CD4-positive, alpha-beta T cell treated with Interleukin-17A for 1 hour (primary cell): Measurements from ENCODE around the gene ETHE1.
"Not testable (repeated sequence)": the region's sequence is repeated elsewhere in the genome, so short reads cannot be mapped to it uniquely, and the experiment has no call there.

Experiments used
- DNase-seq: peaks from one replicate; pipeline ENCODE4 v3.0.0-alpha.2; 2020

The ETHE1 gene

DNA sequence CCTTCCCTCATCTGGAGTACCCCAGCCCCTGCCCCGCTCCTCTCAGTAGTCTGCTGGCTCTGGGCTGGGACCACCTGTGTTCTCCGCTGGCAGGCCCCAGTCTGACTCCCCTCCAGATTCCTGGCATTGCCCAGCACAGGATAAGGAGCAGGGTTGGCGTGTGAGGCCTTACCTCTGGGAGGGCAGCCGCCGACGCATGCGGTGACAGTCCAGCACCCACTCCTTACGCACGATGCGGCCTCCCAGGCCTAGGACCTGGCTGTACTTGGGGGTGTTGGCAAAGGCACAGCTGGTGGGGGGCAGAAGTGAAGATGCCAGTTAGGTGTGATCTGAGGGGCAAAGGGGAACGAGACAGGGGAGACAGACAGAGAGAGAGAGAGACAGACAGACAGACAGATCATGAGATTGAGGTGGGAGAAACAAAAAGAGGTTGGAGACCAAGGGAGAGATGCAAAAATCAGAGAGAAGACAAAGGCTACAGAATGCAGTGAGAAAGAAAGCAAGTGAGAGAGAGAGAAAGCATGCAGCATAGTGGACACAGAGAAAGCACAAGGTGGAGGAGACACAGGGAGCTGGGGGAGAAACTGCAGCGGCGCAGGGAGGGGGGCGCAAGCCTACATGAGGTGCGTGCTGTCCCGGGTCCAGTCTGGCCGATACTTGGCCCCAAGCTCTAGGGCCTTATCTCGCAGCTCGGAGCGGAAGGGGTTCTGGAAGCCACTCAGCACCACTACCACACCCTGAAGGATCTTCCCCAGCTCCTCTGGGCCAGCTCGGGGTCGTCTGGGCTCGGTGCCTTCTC lies 24.6 kb upstream of the ETHE1 start:
- DNase-seq: no peak

GRCh38 chr19:43548706-43549105 lies 21.7 kb upstream of the ETHE1 start:
- no peak for DNase-seq

- DNase-seq: not testable (repeated sequence)
These were observed 20.9 kb upstream of the ETHE1 start for GRCh38 chr19:43547926-43548325.

DNA sequence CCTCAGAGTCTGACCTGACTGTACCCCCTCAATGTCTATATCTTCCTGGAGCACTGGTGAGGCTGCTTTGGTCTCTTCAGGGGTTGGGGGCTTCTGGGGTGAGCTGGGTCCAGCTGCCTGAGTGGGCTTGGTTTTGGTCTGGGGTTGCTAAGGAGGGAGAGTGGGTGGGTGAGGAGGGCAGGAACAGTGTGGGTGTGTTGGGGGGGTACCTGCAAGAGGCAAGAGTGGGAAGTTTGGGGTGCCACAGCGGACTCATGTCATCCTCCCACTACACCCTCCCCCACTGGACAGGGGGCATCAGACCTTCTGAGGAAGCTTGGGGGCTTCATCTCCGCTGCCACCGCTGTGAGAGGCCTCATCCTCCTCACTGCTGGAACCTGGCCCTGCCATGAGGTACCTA lies 19.6 kb upstream of the ETHE1 start:
- DNase-seq: no peak

GRCh38 chr19:43545981-43546380 lies 19.0 kb upstream of the ETHE1 start:
- no peak for DNase-seq

DNA sequence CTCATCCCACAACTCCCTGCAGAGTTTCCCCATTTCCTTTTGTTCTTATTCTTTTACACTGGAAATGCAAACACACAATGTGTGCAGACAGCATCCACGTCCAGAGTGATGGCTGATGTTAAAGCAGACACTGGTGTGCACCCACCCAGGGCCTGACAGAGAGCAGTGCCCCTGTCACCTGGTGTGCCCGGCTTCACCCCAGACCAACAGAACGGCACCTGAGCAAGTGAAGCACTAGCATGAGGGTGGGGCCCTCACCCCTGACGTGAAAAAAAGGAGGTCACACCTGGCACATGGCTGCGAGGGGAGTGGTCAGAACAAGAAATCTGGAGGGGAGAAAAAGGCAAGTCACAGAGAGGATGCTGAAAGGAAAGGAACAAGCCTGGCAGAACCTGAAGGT lies 18.3 kb upstream of the ETHE1 start:
- DNase-seq: no peak

GRCh38 chr19:43544077-43544476 lies 17.1 kb upstream of the ETHE1 start:
- DNase-seq: no peak

- DNase-seq: no peak
These were observed 15.1 kb upstream of the ETHE1 start for GRCh38 chr19:43541920-43542650.

DNA sequence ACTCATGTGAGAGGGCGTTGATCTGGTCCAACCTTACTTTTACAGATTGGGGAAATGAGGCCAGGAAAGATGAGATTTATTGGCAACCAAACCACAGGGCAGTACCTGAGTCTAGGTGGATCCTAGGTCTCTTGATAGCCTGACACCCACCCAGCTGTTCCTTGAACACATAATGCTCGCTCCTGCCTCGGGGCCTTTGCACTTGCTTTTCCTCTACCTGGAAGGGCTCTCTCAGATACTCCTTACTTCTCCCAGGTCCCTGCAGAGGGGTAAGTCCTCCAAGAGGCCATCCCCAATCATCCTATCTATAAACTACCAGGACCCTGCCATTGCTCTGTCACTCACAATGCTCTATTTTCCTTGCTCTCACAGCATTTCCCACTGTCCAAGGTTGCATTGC lies 13.4 kb upstream of the ETHE1 start:
- no peak for DNase-seq

DNA sequence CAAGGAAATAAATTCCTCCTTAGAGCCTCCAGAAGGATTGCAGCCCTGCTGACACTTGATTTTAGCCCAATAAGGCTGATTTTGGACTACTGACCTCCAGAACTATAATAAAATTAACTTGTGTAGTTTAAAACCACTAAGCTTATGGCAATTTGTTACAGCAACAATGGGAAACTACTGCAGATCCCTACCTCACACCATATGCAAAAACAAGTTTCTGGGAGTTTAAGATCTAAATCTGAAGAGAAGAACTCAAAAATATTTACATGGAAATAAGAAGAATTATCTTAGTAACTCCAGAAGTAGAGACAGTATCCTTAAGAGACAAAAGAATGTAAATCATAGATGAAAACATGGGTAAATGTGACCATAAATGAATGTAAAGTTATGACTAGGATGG lies 11.9 kb upstream of the ETHE1 start:
- no peak for DNase-seq

DNA sequence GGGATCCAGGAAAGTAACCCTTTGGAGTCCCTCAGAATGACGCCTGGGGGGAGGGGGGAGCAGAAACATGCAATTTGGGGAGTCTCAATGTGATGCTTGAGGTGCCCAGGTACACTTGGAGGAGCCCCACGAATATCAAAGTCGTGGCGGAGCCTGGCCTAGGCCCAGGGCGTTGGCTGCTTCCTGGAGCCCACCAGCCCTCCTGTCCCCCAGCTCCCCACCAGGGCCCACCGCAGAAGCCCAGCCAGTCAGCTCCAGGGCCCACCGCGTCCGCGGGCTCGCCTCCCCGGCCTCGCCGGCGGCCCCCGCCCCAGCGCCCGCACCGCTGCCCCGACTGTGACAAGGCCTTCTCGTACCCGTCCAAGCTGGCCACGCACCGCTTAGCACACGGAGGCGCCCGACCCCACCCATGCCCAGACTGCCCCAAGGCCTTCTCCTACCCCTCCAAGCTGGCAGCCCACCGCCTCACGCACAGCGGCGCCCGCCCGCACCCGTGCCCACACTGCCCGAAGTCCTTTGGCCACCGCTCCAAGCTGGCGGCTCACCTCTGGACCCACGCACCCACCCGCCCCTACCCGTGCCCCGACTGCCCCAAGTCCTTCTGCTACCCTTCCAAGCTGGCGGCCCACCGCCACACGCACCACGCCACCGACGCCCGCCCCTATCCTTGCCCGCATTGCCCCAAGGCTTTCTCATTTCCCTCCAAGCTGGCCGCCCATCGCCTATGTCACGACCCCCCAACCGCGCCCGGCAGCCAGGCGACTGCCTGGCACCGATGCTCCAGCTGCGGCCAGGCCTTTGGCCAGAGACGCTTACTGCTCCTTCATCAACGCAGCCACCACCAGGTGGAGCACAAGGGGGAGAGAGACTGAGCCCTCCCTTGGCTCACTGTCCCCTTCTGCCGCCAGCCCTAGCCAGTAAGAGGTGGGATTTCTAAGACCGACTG lies 8.1 kb upstream of the ETHE1 start:
- DNase-seq: peak; percentile 19

DNA sequence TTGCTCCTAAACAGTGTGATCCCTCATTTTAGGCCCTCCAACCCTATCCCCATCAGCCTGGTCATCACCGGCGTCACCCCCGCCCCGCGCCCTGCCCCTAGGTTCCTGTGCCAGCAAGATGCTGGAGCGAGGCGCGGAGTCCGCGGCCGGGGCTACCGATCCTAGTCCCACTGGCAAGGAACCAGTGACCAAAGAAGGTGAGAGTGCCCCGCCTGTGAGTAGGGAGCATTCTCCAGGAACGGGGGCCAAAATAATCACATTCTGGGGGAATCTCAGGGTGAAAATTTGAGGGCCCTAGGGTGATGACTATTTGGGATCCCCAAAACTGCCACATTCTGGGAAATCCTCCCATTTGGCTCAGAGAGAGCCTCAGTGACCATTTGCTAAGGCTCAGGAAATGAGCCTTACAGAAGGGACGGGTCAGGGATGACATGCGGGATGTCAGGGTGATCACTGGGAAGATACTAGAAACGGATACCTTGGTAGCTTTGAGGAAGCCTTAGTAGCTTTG lies 7.4 kb upstream of the ETHE1 start:
- DNase-seq: no peak

DNA sequence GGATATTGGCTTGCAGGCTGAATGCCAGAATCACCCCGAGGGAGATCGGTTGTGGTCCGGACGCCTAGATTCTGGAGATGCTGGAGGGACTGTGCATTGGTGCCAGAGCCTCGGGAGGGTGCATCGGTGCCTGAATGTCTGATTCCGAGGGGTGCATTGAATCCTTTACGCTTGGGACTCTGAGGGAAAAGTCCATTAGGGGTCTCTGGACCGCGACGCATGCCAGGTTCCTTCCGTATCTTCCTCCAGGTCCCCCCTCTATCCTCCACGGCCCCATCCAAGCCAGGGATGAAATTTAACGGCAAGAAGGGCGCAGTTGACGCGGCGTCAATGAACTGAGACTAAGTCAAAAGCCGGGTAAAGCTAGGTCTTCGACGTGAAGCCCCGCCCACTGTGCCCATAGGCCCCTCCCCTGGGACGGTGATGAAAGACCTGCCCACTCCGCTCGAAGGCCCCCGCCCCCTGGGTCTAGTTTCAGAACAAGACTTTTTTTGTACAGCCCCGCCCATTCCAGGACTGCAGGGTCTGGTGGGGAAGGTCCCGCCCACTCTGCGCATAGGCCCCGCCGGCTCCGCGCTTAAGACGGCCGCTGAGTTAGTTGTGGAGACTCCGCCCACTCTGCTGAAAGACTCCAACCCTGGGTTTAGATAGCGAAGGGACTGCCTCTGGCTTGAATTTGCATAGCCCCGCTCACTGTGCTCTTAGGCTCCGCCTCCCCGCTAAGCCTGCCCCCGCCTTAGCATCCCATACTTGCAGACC lies 6.7 kb upstream of the ETHE1 start:
- DNase-seq: peak; percentile 96

DNA sequence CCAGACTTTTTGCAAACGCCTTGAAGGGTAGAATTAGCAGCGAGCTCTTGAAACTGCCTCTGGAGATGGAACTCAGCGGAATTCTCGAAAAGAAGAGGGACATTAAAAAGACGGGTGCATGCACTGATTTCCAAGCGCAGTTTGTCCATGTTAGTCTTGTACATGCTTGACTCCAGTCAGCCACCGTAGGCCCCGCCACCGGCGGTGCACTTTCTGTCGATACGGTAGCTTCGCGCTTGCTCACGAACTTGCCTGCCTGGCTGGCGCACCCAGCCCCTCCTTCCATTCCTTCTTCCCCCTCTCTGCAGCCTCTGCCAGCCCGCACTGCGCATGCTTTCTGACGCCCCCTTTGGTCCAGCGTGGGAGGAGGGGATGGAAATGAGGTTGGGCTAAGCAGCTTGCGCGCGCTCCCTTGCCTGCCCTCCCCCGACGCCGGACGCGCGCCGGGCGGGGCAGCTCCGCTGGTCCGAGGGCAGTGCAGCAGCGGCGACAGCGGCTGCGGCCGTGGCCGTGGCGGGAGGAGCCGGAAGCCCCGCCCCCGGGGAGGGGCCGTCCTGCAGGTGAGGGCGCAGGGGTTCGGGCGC lies 6.1 kb upstream of the ETHE1 start, which contains the start of gene ZNF575:
TSS of gene ZNF575 (plus strand) at position 227 of the 584 bp plus-strand sequence. CDS start 1,235 bp downstream, outside the sequence.
- peak; percentile 87 for DNase-seq

DNA sequence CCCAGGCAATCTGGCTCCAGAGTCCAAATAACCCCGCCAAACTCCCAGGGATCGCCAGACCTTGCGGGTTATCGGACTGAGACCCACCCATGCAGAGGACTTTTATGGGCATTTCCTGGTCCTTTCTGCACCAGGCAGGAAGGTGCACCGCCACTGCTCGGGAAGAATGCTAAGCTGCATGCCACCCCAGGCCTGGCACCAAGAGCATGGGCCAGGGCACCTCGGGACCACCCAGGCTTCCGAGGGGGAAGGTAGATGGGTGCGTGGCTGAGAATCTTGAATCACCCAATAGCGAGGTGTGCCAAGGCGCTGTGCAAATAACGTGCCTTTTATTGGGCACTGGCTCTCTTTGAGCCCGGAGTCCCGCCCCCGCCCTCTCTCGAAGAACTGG lies 5.6 kb upstream of the ETHE1 start:
- DNase-seq: no peak

DNA sequence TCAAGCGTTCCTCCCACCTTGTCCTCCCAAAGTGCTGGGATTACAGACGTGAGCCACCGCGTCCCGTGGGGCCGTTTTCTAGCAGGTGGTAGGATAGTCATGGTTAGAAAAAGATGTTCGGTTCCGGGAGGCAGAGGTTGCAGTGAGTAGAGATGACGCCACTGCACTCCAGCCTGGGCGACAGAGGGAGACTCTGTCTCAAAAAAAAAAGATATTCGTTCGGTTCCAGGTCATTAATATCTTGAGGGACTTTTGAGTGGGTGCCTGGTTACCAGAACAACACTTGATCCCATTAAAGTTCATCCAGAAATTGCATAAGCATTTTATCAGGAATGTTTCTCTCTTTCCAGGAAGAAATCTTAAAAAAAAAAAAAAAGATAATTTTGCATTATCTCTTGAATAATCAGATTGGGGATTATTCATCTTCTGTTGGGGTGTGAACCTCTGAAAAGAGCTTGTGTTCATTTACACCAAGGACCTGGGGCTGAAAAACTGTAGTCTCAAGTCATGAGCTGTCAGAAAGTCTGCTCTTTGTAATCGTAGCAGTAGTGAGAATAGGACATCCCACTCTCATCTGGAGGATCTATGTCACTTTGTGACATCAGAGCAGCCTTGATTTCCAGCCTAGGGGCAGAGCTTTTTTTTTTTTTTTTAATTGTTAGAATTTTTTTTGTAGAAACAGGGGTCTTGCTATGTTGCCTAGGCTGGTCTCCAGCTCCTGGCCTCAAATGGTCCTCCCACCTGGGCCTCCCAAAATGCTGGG lies 1.0 kb upstream of the ETHE1 start:
- DNase-seq: no peak

DNA sequence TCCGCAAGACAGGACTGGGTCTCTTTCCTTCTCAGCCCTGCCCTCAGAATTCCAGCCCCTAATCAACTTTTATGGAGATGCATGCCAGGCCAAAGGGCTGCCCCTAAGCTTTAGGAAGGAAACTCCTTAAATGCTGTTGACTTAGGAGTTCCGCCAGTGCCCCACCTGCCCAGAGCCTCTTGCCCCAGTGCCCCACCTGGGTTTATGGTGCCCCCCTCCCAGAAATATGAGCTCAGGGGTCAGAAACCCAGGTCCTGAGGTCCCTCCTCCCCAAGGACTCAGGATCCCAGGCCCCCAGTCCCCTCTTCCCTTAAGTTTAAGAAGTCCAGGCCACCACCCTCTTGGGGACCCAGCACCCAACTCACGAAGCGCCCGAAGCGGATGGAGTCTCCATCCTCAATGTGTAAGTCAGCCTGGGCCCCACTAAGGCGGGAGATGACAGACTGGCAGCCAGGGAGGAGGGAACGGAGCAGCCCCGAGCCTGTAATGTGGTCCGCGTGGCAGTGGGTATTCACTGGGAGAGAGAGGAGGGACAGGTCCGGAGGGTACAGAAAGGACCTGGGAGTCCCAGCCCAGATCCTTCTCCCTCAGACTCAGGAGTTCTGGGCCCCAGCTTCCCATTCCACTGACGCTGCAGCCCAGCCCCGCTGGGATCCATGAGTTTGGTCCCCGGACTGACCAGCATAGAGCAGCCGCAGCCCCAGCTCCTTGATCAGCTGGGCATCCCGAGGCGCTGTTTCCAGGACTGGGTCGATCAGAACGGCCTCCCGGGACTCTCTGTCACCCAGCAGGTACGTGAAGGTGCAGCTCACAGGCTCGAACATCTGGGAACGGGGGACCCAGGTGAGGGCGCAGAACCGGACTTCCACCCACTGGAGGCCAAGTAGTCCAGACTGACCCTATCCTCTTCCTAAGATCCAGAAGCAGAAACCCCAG lies 897 bp downstream of the ETHE1 start:
- DNase-seq: no peak

DNA sequence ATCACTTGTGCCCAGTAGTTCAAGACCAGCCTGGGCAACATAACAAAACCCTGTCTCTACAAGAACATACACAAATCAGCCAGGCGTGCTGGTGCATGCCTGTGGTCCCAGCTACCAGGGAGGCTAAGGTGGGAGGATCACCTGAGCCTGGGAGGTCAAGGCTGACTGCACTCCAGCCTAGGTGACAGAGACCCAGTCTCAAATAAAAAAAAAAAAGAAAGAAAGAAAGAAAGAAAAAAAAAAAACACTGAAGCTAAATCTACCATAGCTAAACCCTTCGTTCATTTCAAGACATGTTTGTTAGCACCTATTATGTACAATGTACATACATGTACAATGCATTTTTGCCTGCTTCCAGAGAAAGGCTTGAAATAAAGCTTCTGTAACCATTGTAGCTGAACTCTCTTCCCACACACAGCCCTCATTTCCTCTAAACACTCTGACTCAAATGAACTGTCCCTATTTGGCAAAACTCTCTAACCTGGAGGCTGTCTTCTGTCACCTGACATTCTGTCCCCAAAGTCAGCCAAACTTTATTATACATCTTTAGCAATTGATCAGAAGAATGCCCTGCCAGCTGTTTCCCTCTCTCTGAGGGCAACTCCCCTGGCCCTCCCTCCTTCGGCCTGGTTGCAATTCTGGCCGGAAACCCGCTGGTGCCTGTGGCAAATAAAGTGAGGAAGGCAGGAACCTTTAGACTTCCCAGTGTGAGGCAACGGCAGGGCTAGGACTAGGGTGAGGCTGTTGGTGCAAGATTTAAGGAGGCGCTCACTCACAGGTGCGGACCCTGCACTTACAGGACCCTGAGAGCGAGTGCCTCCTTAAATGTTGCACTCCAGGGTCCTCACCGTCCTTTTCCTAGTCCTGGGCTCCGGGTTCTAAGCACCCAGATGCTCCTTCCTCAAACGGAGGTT lies 1.8 kb downstream of the ETHE1 start:
- DNase-seq: peak; percentile 49

DNA sequence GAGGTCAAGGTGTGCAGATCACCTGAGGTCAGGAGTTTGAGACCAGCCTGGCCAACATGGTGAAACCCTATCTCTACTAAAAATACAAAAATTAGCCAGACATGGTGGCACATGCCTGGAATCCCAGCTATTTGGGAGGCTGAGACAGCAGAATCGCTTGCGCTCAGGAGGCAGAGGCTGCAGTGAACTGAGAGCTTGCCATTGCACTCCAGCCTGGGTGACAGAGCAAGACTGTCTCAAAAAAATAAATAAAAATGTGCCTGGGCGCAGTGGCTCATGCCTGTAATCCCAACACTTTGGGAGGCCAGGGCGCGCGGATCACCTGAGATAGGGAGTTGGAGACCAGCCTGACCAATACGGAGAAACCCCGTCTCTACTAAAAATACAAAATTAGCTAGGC lies 3.3 kb downstream of the ETHE1 start:
- DNase-seq: not testable (repeated sequence)
